SH-SY5Y (cell line): ENCODE results near the gene FCER1A.

Experiments used
- GATA2 ChIP-seq: IDR thresholded peaks from 2 replicates; pipeline ENCODE4 v1.6.1; 2011; ENCODE audit warnings: mild to moderate bottlenecking, low read depth, low read length
- GATA3 ChIP-seq: IDR thresholded peaks from 2 replicates; pipeline ENCODE4 v1.6.1; 2011; ENCODE audit warnings: low read depth, mild to moderate bottlenecking, low read length, moderate library complexity

- TF ChIP-seq GATA2, result no peak
- no peak for TF ChIP-seq GATA3
These were observed 35.3 kb upstream of the FCER1A start for GRCh38 chr1:159266832-159267231.
